ENCODE results near the gene SLAMF7. TPM values are rescaled to one million over a fixed set of nuclear protein-coding genes. Genes with fewer than 3 reads are reported as not detected.
A peak's percentile ranks its signal among the peaks of the same experiment; 100 is the strongest.

SLAMF7 gene
- total RNA-seq, 1 donor from 2014 or later = not detected

DNA sequence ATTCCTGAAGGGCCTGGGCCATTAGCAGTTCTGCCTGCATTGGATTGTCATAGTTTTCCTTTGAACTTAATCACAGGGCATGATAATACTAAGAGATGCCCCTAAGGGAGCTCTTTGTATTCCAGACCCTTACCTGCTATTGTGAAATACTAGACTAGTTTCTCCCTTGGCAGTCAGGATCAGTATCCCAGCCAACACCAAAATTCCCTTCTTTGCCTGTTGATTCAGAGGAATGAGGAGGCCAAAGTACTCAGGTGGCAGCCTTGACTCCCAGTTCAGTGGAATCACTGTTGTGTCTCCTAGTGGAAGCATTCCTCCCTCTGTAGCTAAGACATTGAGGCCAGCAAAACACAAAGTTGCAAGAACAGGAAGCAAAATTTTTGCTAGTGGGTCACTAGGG is 20.7 kb downstream of the SLAMF7 start:
- H3K36me3 Mint-ChIP-seq (ENCODE audit: unreplicated experiment) = no peaks in the 10 kb centered on the region
- no peak for TF ChIP-seq CTCF (IDR thresholded peaks at IDR 0.05)
- H3K9me3 Mint-ChIP-seq (ENCODE audit: unreplicated experiment) = no peaks in the 10 kb centered on the region

GRCh38 chr1:160761046-160761445 is 22.0 kb downstream of the SLAMF7 start:
- no peak for TF ChIP-seq CTCF (IDR thresholded peaks at IDR 0.05)
- H3K27ac Mint-ChIP-seq (ENCODE audit: unreplicated experiment) = no peak overlapping the region
- no peaks in the 10 kb centered on the region for H3K36me3 Mint-ChIP-seq (ENCODE audit: unreplicated experiment)
- H3K4me3 Mint-ChIP-seq (ENCODE audit: unreplicated experiment) = no peak overlapping the region
- peaks cover 3% of the 10 kb centered on the region for H3K9me3 Mint-ChIP-seq (ENCODE audit: unreplicated experiment)
- DNase-seq (ENCODE audit: extremely low spot score, unreplicated experiment) = peak; percentile 42
- no peaks in the 10 kb centered on the region for H3K4me1 Mint-ChIP-seq (ENCODE audit: unreplicated experiment)
- H3K27me3 Mint-ChIP-seq (ENCODE audit: unreplicated experiment) = no peaks in the 10 kb centered on the region

More for the DNA sequence above, 20.7 kb downstream of the SLAMF7 start:
- Mint-ChIP-seq H3K27me3 (ENCODE audit: unreplicated experiment) (no peaks in the 10 kb centered on the region), H3K27ac (ENCODE audit: unreplicated experiment) (no peak overlapping the region), H3K4me3 (ENCODE audit: unreplicated experiment) (no peak overlapping the region), H3K4me1 (ENCODE audit: unreplicated experiment) (no peaks in the 10 kb centered on the region)
- peak; percentile 13 for DNase-seq (ENCODE audit: extremely low spot score, unreplicated experiment)

- no peak overlapping the region for H3K4me3 Mint-ChIP-seq (ENCODE audit: unreplicated experiment)
- H3K27me3 Mint-ChIP-seq (ENCODE audit: unreplicated experiment) = no peaks in the 10 kb centered on the region
- H3K4me1 Mint-ChIP-seq (ENCODE audit: unreplicated experiment) = no peaks in the 10 kb centered on the region
- H3K36me3 Mint-ChIP-seq (ENCODE audit: unreplicated experiment) = no peaks in the 10 kb centered on the region
- no peak for TF ChIP-seq CTCF (IDR thresholded peaks at IDR 0.05)
- peaks cover 3% of the 10 kb centered on the region for H3K9me3 Mint-ChIP-seq (ENCODE audit: unreplicated experiment)
- no peak for DNase-seq (ENCODE audit: extremely low spot score, unreplicated experiment)
- H3K27ac Mint-ChIP-seq (ENCODE audit: unreplicated experiment) = no peak overlapping the region
Observed at GRCh38 chr1:160761886-160762285, 22.8 kb downstream of the SLAMF7 start.

- no peak overlapping the region for H3K4me3 Mint-ChIP-seq (ENCODE audit: unreplicated experiment)
- no peak for DNase-seq (ENCODE audit: extremely low spot score, unreplicated experiment)
- no peak overlapping the region for H3K27ac Mint-ChIP-seq (ENCODE audit: unreplicated experiment)
- peaks cover 3% of the 10 kb centered on the region for H3K9me3 Mint-ChIP-seq (ENCODE audit: unreplicated experiment)
- TF ChIP-seq CTCF (IDR thresholded peaks at IDR 0.05) = no peak
- no peaks in the 10 kb centered on the region for H3K36me3 Mint-ChIP-seq (ENCODE audit: unreplicated experiment)
- H3K27me3 Mint-ChIP-seq (ENCODE audit: unreplicated experiment) = no peaks in the 10 kb centered on the region
- H3K4me1 Mint-ChIP-seq (ENCODE audit: unreplicated experiment) = no peaks in the 10 kb centered on the region
Observed at GRCh38 chr1:160763993-160764392, 24.9 kb downstream of the SLAMF7 start.

DNA sequence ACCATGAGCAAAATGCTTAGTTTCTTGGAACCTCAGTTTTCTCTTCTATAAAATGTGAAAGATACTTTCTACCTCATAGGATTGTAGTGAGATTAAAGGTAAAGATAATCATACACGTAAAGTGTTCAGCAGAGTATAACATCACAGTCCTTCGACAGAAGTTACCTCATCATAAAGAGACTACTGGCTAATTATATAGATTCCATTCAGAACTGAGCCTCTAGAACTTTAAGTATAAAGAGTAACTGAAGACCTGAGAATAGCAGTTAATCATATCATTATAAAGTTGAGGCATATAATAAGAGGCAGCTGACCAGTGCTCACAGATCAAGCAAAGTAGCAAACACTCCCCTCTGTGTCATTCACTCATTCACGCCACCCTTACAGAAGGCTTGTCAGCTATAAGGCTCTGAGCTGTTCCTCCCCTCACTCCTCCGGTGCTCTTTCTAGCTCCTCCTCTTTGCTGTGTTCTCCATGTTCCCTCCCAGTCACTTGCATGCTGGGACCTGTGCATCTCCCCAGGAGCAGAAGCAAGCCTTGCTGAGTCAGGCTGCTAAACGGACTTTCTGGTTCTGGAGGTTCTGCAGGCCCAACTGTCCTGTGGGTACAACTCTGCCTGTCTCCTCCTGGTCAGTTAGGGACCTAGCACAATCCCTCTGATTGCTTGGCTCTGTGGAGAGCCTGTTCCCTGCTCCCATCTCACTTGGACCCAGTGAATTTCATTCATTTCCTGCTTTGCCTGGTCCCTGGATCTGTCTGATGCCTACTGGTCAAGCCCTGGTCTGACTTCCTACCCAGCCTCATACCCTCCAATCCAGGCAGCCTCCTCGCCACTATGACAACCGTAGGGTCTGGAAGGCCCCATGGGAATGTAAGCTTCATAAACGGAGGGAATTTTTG is 28.6 kb downstream of the SLAMF7 start:
- H3K27me3 Mint-ChIP-seq (ENCODE audit: unreplicated experiment) = peaks cover 7% of the 10 kb centered on the region
- TF ChIP-seq CTCF (IDR thresholded peaks at IDR 0.05) = no peak
- no peaks in the 10 kb centered on the region for H3K36me3 Mint-ChIP-seq (ENCODE audit: unreplicated experiment)
- no peak for DNase-seq (ENCODE audit: extremely low spot score, unreplicated experiment)
- H3K4me1 Mint-ChIP-seq (ENCODE audit: unreplicated experiment) = no peaks in the 10 kb centered on the region
- H3K4me3 Mint-ChIP-seq (ENCODE audit: unreplicated experiment) = no peak overlapping the region
- H3K9me3 Mint-ChIP-seq (ENCODE audit: unreplicated experiment) = peaks cover 3% of the 10 kb centered on the region
- H3K27ac Mint-ChIP-seq (ENCODE audit: unreplicated experiment) = no peak overlapping the region

Data from osteocyte (in vitro differentiated cells).